Measurements from ENCODE around the gene NCAPD2.

The NCAPD2 gene, protein sequence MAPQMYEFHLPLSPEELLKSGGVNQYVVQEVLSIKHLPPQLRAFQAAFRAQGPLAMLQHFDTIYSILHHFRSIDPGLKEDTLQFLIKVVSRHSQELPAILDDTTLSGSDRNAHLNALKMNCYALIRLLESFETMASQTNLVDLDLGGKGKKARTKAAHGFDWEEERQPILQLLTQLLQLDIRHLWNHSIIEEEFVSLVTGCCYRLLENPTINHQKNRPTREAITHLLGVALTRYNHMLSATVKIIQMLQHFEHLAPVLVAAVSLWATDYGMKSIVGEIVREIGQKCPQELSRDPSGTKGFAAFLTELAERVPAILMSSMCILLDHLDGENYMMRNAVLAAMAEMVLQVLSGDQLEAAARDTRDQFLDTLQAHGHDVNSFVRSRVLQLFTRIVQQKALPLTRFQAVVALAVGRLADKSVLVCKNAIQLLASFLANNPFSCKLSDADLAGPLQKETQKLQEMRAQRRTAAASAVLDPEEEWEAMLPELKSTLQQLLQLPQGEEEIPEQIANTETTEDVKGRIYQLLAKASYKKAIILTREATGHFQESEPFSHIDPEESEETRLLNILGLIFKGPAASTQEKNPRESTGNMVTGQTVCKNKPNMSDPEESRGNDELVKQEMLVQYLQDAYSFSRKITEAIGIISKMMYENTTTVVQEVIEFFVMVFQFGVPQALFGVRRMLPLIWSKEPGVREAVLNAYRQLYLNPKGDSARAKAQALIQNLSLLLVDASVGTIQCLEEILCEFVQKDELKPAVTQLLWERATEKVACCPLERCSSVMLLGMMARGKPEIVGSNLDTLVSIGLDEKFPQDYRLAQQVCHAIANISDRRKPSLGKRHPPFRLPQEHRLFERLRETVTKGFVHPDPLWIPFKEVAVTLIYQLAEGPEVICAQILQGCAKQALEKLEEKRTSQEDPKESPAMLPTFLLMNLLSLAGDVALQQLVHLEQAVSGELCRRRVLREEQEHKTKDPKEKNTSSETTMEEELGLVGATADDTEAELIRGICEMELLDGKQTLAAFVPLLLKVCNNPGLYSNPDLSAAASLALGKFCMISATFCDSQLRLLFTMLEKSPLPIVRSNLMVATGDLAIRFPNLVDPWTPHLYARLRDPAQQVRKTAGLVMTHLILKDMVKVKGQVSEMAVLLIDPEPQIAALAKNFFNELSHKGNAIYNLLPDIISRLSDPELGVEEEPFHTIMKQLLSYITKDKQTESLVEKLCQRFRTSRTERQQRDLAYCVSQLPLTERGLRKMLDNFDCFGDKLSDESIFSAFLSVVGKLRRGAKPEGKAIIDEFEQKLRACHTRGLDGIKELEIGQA (N-terminal part only)

DNA sequence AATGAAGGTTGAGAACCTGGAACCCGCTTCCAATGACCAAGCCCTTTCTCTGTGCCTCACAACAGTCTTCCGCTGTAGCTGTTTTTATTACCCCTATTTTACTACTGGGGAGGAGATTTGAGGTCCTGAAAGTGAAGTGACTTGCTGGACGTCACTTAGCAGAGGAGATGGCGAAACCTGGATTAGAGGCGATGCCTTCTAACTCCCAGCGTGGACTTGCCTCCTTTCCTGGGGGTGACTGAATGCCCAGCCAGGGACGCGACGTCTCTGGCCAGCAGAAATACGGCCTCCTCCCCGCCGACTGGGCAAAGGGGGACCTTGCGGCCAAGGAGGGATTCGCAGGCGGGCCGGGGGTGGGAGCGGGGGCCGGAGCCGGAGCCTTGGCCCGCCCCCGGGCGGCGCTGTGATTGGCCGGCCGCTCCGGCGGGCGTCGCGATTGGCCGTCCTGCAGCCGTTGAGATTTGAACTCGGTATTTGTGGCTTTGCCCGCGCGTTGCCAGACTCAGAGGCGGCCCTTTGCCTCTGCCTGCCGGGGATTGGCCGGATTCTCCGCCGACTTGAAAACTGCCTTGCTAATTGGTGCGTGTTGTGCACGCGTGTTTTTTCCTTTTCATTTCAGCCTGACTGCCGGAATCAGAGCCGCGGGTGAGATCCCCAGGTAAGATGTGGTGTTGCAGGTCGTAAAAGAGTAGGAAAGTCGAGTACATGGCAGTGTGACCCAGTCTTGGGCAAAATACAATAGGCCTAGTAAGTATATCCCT, at the start of gene NCAPD2:
Gene NCAPD2 (plus strand): TSS at position 606 of the 761 bp plus-strand sequence. CDS start 997 bp downstream, outside the sequence.
- DNase-seq = peak; percentile 64 to 98 (median 94)

DNA sequence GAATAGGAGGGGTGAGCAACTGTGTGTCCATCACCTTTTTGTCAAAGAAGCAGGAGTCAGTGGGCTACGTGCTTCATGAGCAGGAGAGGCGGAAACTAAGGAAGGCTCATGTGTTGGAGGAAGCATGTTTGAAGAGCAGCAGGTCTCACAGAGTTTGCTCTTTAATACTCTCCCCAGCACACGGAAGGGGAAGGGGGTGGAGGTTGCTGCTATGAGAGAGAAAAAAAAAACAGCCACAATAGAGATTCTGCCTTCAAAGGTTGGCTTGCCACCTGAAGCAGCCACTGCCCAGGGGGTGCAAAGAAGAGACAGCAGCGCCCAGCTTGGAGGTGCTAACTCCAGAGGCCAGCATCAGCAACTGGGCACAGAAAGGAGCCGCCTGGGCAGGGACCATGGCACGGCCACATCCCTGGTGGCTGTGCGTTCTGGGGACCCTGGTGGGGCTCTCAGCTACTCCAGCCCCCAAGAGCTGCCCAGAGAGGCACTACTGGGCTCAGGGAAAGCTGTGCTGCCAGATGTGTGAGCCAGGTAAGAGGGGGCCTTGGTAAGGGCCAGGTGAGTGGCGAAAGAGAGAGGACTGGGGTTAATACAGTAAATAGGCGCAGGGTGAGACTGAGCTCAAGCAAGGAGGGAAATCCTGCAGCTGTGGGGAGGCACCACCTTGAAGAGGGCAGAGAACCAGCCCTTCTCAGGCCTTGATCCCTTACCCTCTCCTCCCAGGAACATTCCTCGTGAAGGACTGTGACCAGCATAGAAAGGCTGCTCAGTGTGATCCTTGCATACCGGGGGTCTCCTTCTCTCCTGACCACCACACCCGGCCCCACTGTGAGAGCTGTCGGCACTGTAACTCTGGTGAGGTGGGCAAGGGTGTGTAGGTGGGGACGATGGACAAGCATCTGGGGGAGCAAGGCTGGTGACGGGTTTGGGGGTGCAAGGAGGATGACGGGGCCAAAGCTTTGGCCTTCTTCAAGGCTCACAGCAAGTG, 48.9 kb upstream of the NCAPD2 start, which contains the start of gene CD27:
Gene CD27 (plus strand): TSS at position 252 of the 985 bp plus-strand sequence. CDS start 141 bp downstream, at position 393.
- no peak for DNase-seq

DNA sequence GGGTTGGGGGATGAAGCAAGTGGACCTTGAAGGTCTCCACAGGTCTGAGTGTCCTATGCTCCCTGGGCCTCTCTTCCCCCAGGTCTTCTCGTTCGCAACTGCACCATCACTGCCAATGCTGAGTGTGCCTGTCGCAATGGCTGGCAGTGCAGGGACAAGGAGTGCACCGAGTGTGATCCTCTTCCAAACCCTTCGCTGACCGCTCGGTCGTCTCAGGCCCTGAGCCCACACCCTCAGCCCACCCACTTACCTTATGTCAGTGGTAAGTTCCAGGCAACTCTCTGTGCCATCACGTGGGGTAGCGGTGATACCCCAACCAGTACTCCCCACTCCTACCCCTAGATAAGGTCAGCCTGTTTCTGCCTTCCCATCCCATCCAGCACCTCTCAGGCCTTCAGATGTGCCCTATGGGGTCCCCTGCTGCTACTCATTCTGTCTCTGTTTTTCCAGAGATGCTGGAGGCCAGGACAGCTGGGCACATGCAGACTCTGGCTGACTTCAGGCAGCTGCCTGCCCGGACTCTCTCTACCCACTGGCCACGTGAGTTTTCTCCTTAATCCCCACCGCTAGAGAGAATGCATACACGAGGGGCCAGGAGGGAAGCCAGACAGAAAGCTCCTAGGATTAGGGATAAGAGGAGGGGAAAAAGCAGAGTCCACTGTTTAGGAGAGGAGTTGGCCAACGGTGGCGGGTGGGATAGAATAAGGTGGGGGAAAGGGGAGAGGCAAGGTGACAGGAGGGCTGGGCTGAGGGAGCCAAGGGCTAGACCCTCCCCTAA, 43.6 kb upstream of the NCAPD2 start:
- no peak for DNase-seq

DNA sequence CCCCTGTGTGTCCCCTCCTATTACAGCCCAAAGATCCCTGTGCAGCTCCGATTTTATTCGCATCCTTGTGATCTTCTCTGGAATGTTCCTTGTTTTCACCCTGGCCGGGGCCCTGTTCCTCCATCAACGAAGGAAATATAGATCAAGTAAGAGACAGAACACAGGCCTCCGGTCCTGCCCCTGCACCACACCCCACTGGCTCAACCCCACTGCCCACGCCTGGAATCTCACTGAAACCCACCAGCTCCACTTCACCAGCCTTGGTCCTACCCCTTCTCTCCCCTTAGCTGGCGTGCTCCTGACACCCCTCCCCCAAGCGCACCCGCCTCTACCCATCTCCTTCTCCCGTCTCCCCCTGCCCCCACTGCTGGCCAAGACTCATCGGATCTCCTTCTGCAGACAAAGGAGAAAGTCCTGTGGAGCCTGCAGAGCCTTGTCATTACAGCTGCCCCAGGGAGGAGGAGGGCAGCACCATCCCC, 43.0 kb upstream of the NCAPD2 start:
- peak in 23 of 56 donors; percentile 43 to 83 (median 68) for DNase-seq

DNA sequence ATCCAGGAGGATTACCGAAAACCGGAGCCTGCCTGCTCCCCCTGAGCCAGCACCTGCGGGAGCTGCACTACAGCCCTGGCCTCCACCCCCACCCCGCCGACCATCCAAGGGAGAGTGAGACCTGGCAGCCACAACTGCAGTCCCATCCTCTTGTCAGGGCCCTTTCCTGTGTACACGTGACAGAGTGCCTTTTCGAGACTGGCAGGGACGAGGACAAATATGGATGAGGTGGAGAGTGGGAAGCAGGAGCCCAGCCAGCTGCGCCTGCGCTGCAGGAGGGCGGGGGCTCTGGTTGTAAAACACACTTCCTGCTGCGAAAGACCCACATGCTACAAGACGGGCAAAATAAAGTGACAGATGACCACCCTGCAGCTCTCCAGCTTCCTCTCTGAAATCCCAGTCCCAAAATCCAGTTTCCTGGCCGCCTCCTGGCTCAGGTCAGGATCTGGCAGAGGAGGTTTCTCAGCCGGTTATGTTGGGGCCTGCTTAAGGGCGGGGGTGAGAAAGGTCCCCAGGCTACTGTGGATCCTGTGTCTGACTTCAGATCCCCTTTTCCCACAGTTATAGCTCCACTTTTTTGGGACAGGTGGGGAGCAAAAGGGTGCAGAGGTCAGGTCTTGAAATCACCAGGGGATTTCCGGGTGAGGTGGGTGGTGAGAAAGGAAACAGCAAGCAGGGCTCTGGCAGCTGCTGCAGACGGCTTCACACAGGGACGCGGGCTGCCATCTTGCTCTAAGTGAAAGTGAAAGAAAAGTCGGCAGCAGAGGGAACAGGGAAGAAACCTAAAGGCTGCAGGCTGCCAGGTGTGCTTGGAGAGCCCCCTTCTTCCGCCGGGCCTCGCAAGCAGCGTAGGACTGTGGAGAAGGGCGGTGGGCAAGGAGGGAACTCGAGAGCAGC, 42.3 kb upstream of the NCAPD2 start, which contains the start of gene TAPBPL:
Gene TAPBPL (plus strand): TSS at position 695 of the 897 bp plus-strand sequence. CDS start 207 bp downstream, outside the sequence.
- DNase-seq = peak; percentile 51 to 94 (median 85)

DNA sequence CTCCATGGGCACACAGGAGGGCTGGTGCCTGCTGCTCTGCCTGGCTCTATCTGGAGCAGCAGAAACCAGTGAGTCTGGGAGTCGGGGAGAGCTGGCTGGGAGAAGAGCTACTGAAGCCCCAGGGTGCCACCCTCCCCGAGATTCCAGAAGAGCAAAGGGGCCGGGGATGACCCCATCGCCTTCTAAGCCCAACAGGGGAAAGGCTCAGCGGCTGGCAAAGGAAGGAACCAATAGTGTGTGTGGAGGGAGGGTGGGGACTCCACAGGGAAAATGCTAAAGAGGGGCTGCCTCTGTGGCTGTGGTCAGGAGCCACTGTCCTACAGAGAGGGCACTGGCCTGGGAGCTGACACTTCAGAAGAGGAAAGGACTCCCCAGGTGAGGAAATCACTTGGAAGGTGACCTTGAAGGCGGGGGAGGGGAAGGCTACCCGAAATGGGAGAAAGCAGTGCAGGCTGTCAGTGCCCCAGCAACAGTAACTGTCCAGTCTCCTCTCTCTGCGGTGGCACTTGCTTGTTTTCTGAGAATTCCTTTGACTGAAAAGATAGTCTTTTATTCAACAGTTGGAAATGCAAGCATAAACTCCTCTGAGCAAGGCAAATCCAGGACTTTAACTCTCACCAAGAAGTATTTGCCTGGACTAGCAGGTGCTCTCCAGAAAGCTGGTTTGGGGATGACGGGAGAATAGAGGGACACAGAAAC, 41.5 kb upstream of the NCAPD2 start:
- DNase-seq = peak in 28 of 56 donors; percentile 27 to 78 (median 63)

DNA sequence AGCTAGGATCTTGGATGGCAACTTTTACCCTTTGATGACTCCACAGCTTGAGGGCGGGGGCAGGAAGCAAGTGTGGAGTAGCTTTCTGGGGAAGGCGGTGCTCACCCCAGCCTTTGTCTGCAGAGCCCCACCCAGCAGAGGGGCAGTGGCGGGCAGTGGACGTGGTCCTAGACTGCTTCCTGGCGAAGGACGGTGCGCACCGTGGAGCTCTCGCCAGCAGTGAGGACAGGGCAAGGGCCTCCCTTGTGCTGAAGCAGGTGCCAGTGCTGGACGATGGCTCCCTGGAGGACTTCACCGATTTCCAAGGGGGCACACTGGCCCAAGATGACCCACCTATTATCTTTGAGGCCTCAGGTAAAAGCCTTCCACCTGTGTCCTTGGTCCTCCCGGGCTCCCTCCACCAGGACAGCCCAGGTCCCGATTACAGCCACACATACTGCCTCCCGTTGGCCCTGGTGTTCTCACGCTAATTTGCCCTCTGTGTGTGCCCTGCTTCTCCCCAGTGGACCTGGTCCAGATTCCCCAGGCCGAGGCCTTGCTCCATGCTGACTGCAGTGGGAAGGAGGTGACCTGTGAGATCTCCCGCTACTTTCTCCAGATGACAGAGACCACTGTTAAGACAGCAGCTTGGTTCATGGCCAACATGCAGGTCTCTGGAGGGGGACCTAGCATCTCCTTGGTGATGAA, 40.8 kb upstream of the NCAPD2 start:
- peak in 3 of 56 donors; percentile 13 to 22 (median 19) for DNase-seq

DNA sequence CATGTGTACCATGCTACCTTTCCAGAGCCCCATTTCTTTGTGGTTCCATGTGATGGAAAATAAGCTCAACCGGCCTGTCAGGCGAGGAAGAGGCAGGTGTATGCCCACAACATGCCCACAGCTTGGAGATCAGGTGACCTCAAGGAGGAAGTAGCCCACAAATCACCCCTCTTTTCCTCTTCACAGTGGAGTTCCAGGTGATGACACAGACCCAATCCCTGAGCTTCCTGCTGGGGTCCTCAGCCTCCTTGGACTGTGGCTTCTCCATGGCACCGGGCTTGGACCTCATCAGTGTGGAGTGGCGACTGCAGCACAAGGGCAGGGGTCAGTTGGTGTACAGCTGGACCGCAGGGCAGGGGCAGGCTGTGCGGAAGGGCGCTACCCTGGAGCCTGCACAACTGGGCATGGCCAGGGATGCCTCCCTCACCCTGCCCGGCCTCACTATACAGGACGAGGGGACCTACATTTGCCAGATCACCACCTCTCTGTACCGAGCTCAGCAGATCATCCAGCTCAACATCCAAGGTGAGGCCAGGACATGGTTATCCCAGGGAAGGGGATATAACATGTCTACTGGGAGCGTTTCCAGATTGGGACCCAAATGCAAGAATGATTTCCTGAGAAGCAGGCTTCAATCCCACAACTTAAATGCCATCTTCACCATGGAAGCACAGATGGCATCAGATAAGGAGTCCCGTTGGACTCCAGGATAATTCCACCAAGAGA, 36.5 kb upstream of the NCAPD2 start:
- no peak for DNase-seq

DNA sequence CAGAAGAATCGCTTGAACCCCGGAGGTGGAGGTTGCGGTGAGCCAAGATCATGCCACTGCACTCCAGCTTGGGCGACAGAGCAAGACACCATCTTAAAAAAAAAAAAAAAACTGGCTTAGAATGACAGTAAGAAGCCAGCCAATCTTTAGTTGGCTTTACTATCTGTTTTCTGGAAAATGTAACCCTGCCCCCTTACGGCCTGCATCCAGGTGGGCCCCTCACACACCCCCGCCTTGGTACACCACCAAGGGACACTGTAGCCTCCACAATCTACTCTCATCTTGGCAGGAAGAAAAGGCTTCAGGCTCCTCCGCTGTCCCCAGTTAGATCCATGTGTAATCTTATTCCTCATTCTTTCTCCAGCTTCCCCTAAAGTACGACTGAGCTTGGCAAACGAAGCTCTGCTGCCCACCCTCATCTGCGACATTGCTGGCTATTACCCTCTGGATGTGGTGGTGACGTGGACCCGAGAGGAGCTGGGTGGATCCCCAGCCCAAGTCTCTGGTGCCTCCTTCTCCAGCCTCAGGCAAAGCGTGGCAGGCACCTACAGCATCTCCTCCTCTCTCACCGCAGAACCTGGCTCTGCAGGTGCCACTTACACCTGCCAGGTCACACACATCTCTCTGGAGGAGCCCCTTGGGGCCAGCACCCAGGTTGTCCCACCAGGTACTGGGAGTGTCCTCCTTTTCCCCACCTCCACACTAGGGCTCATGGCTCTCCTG, 35.5 kb upstream of the NCAPD2 start:
- DNase-seq = no peak

DNA sequence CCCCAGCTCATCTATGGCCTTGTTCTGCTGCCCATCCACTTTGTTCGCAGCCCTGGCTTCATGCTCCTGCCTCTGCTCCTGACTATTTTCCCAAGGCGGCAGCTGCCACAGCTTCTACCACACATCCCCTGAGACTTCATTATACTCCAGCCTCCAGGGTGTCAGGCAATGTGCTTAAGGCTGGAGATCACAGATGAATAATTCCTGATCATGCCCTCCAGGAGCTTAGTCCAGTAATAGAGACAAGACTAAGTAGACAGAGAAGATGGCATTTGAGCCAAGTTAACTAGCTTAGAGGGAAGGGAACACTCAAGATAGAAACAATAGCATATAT, 34.9 kb upstream of the NCAPD2 start:
- no peak for DNase-seq

DNA sequence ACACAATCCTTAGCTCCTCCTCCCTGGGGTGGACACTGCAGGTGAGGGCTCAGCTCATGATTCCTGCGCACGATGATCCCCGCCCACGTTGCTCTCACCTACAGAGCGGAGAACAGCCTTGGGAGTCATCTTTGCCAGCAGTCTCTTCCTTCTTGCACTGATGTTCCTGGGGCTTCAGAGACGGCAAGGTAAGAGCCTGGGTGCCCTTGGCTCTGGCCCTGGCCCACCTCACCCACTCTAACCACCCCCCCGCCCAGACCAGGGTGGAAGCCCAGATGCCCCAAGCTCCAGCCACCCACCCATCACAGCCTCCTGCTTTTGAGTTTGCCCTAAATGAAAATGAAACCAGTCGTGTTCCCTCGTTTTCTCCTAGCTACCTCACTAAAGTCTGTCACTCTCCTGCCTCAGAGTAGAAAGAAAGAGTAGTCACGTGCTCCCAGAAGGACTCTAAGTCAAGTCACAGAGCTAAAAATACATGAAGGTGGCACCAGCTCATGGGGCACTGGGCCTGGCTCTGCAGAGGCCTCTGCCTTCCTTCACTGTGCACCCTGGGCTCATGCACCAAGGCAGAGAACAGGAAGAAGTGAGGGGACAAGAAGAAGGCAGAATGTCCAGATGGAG, 33.0 kb upstream of the NCAPD2 start:
- no peak for DNase-seq

DNA sequence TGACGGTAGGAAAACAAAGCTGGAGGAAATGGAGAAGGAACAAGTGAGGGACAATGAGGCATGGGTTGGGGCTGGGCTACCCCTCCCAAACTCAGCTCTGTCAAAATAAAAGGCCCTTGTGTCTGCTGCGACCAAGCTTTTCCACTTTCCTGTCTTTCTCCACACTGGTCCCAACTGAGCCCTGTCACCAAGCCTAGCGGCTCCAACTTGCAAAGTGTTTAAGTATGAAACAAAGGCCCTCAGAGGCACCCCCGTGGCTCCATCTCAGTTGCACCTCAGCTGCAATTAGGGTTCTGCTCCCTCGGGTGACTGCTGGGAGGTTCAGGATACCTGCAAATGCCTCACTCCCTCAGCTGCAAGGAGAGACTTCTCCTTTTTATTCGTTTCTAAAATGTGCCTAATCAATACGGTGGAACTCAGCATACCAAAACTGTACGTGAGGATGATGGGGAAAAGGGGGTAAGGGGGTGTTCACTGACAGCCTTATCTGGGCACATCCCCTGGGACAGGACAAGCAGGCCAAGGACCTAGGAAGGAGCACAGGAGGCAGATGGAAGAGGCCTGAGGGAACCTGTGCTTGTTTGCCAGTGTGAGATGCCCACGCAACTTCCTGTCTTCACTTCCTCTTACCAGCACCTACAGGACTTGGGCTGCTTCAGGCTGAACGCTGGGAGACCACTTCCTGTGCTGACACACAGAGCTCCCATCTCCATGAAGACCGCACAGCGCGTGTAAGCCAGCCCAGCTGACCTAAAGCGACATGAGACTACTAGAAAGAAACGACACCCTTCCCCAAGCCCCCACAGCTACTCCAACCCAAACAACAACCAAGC, 32.3 kb upstream of the NCAPD2 start:
- peak in 30 of 56 donors; percentile 10 to 72 (median 28) for DNase-seq
